HepG2 (cell line): ENCODE measurements around the gene CCDC97. TPM values are rescaled to one million over a fixed set of nuclear protein-coding genes. Genes with fewer than 3 reads are reported as not detected.

ENCODE experiments used
- ATAC-seq: fragments of 200-7000 bp; cut with Tn5 transposase; 3 replicates; pipeline ENCODE4 v1.9.1; 2020; ENCODE audit warnings: mild to moderate bottlenecking, moderate library complexity
- BruUV-seq: library from RNA; stranded (reverse); fragments of 400-500 nt; replicated peaks from 2 replicates; lab custom pipeline; 2021; lab: Mats Ljungman, UMichigan
- CTCF ChIA-PET: fragments of 300-600 bp; formaldehyde crosslinking; extraction: SDS; loops from one replicate; lab custom pipeline; 2021; ENCODE audit warnings: low total read pairs, inconsistent platforms, low intra/inter-chr PET ratio; lab: Yijun Ruan, JAX
- POLR2A ChIA-PET: fragments of 350-600 bp; sonication (Branson Sonifier 250); formaldehyde crosslinking; loops from one replicate; lab custom pipeline; 2020; ENCODE audit warnings: antibody characterized with exemption, inconsistent platforms; lab: Yijun Ruan, JAX
- DNase-seq: peaks from one replicate; pipeline ENCODE4 v3.0.0-alpha.2; 2015; ENCODE audit warnings: low spot score
- FAIRE-seq: peaks from 3 replicates; lab custom pipeline; 2011; peaks lifted over from hg19 to GRCh38; lab: Jason Lieb, UNC
- H2AFZ ChIP-seq: one replicate; pipeline ENCODE4 v1.6.1; 2011; ENCODE audit warnings: low read length, inconsistent platforms
- H3K27ac ChIP-seq: fragments of 300-600 bp; 3 replicates; pipeline ENCODE4 v1.8.0; 2011; ENCODE audit warnings: mixed run types, mild to moderate bottlenecking, mixed read lengths, low read length, inconsistent platforms; ENCODE audit not compliant: insufficient read depth; ENCODE audit errors: extremely low read length
- H3K27me3 ChIP-seq, 2 experiments: fragments of 200-600 bp in 1 of 2; 2 replicates in 1 of 2; 3 replicates in 1 of 2; pipeline versions ENCODE4 v1.6.0 to v1.8.0; 2011; ENCODE audit warnings: low read length in 2 of 2, mild to moderate bottlenecking in 2 of 2, moderate library complexity in 2 of 2, inconsistent platforms in 1 of 2; ENCODE audit not compliant: insufficient read depth in 2 of 2, control insufficient read depth in 1 of 2
- H3K36me3 ChIP-seq, 2 experiments: fragments of 200-600 bp in 1 of 2; replicated peaks in 1 of 2; 2 replicates in 1 of 2; 3 replicates in 1 of 2; pipeline versions ENCODE4 v1.5.1 to v1.8.0; 2011; ENCODE audit warnings: low read length in 2 of 2, inconsistent platforms in 1 of 2; ENCODE audit not compliant: insufficient read depth in 2 of 2, control insufficient read depth in 1 of 2
- H3K4me1 ChIP-seq: 2 replicates; pipeline ENCODE4 v1.5.1; 2012; ENCODE audit warnings: low read length, inconsistent platforms; ENCODE audit not compliant: insufficient read depth
- H3K4me2 ChIP-seq: 2 replicates; pipeline ENCODE4 v1.6.0; 2011; ENCODE audit warnings: low read depth, low read length, inconsistent platforms
- H3K4me3 ChIP-seq, 3 experiments: fragments of 200-600 bp in 1 of 3; sonication (generic), shearing (Covaris generic) in 1 of 3; replicated peaks in 1 of 3; 2 replicates each; pipeline ENCODE4 v1.5.1; 2011 to 2016; ENCODE audit warnings: low read length in 3 of 3, inconsistent platforms in 2 of 3, low read depth in 2 of 3, mild to moderate bottlenecking in 2 of 3, control low read depth in 1 of 3, mixed read lengths in 1 of 3; ENCODE audit not compliant: insufficient read depth in 1 of 3
- H3K79me2 ChIP-seq: one replicate; pipeline ENCODE4 v1.6.1; 2011; ENCODE audit warnings: low read length, inconsistent platforms; ENCODE audit not compliant: insufficient read depth
- H3K9ac ChIP-seq: 2 replicates; pipeline ENCODE4 v1.6.0; 2011; ENCODE audit warnings: mild to moderate bottlenecking, low read depth, low read length, inconsistent platforms; ENCODE audit not compliant: insufficient read depth
- H3K9me3 ChIP-seq: 2 replicates; pipeline ENCODE4 v1.5.1; 2012; ENCODE audit warnings: mild to moderate bottlenecking, low read length
- H4K20me1 ChIP-seq: 2 replicates; pipeline ENCODE4 v1.6.0; 2011; ENCODE audit warnings: inconsistent platforms, mild to moderate bottlenecking, low read length, moderate library complexity; ENCODE audit not compliant: insufficient read depth
- CBX5 ChIP-seq: sonication (generic); formaldehyde crosslinking; IDR thresholded peaks from 2 replicates; pipeline ENCODE4 v1.4.0; 2020; ENCODE audit warnings: missing genetic modification reagents, borderline replicate concordance
- HOXA5 ChIP-seq: sonication (generic); formaldehyde crosslinking; IDR thresholded peaks from 2 replicates; pipeline ENCODE4 v1.4.0; 2020; ENCODE audit warnings: missing genetic modification reagents
- ZNF75D ChIP-seq: sonication (generic); formaldehyde crosslinking; IDR thresholded peaks from 2 replicates; pipeline ENCODE4 v1.8.1; 2023; ENCODE audit warnings: missing genetic modification reagents, mild to moderate bottlenecking, borderline replicate concordance
- WGBS: methylation state at CpG from one replicate; pipeline ENCODE4 v1.1.6; 2017; ENCODE audit warnings: low lambda C conversion rate; 5-methylcytosine and 5-hydroxymethylcytosine counted together
- in situ Hi-C: cut with HindIII; loops from 2 replicates; pipeline ENCODE4 v1.10.0; 2017; ENCODE audit warnings: low pct_unique_long_range_greater_than_20kb; ENCODE audit not compliant: extremely low pct_ligation_motif_present
- intact Hi-C: fragments of 100-400 bp; cut with micrococcal nuclease; formaldehyde crosslinking; loops from one replicate; pipeline ENCODE4 v1.10.0; 2022; ENCODE audit not compliant: unreplicated experiment
- polyA plus RNA-seq, 8 experiments: library from polyadenylated mRNA; depleted of rRNA in 3 of 8; stranded (reverse) in 7 of 8; unstranded in 1 of 8; fragments of >200 nt; fragmentation: Illumina TruSeq in 4 of 8; extraction: Trizol in 4 of 8; gene quantifications; 2 replicates each; pipeline versions ENCODE4 v1.2.1 to v1.2.3, GENCODE V29; 2011 to 2016; ENCODE audit warnings: low read depth in 4 of 8, missing spikeins in 1 of 8, mixed read lengths in 1 of 8; ENCODE audit not compliant: insufficient read depth in 1 of 8
- total RNA-seq, 5 experiments: library from RNA; depleted of rRNA; stranded (reverse); fragments of >200 nt; fragmentation: Illumina TruSeq; extraction: Trizol; gene quantifications; 2 replicates each; pipeline ENCODE4 v1.2.3, GENCODE V29; 2016; ENCODE audit warnings: low read depth in 1 of 5
- TF ChIP-seq, protein P1 (sequence below): sonication (generic); formaldehyde crosslinking; IDR thresholded peaks from 2 replicates; pipeline ENCODE4 v1.4.0; 2020; ENCODE audit warnings: missing genetic modification reagents, borderline replicate concordance
- TF ChIP-seq, protein P2 (sequence below): sonication (generic); formaldehyde crosslinking; IDR thresholded peaks from 2 replicates; pipeline ENCODE4 v1.8.1; 2023; ENCODE audit warnings: missing genetic modification reagents, inconsistent platforms, borderline replicate concordance
- TF ChIP-seq, protein P3 (sequence below): sonication (generic); formaldehyde crosslinking; IDR thresholded peaks from 2 replicates; pipeline ENCODE4 v1.4.0; 2020; ENCODE audit warnings: missing genetic modification reagents
- TF ChIP-seq, protein P4 (sequence below): sonication (generic); formaldehyde crosslinking; IDR thresholded peaks from 2 replicates; pipeline ENCODE4; 2020; ENCODE audit warnings: missing genetic modification reagents, mild to moderate bottlenecking, borderline replicate concordance

CCDC97 gene
- total and polyA plus RNA-seq, 2 of the 13 experiments (the other 11 are each of a cell fraction or from before 2014, with no cell fraction given), result 6.2 to 7.3 TPM

DNA sequence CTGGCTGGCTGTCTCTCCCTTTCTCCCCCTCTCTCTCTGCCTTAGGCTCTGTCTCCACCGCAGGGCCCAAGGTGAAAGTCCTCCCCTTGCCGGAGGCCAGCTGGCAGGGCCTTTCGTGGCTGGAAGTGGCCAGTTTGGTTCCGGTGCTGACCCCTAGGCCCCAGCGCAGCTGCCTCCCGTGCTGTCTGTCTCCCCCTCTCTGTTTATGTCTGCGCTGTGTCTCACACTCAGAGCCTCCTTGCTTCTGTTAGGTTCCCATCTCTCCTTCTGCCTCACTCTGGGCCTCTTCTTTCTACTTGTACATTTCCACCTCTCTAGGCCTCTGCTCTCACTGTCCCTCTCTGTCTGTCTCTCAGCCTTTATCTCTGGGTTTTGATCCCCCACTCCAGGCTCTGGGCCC is 13.1 kb downstream of the CCDC97 start (continued):
- TF ChIP-seq, protein P1, sequence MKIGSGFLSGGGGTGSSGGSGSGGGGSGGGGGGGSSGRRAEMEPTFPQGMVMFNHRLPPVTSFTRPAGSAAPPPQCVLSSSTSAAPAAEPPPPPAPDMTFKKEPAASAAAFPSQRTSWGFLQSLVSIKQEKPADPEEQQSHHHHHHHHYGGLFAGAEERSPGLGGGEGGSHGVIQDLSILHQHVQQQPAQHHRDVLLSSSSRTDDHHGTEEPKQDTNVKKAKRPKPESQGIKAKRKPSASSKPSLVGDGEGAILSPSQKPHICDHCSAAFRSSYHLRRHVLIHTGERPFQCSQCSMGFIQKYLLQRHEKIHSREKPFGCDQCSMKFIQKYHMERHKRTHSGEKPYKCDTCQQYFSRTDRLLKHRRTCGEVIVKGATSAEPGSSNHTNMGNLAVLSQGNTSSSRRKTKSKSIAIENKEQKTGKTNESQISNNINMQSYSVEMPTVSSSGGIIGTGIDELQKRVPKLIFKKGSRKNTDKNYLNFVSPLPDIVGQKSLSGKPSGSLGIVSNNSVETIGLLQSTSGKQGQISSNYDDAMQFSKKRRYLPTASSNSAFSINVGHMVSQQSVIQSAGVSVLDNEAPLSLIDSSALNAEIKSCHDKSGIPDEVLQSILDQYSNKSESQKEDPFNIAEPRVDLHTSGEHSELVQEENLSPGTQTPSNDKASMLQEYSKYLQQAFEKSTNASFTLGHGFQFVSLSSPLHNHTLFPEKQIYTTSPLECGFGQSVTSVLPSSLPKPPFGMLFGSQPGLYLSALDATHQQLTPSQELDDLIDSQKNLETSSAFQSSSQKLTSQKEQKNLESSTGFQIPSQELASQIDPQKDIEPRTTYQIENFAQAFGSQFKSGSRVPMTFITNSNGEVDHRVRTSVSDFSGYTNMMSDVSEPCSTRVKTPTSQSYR (CRISPR knock-in tag), result peak; percentile 64; the same call in 1 of the 2 replicates

DNA sequence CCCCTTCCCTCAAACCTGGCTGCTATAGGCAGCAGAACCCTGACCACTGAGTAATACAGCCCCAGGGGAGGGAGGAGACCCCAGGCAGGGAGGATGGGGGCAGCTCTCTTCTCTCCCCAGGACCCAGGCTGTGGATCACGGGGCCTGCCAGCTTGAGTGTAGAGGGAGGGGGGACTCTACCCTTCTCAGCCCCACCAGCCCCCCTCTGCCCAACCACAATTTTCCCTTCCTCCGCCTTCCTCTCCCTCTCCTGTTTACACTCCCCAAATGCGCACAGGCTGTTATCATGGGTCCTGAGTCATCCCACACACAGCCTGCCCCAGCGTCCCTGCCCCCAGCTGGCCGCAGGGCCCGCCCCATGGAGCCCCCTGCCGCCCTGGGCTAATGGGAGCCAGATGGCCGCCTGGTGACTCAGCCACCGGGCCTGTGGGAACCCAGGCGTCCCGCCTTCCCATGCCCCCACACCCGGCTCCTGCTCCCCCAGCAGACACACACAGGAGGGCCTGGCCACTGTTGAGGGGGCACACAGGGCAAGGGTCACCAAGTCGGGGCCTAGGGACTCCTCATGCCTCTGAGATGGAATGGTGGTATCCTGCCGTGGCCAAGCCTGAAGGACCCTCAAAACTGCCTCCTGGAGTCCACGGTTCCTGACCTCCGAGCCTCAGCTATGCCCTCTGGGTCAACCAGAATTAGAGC is 13.6 kb downstream of the CCDC97 start:
- no peaks in the 10 kb centered on the region for H4K20me1 ChIP-seq
- BruUV-seq, result no TSS peak
- POLR2A ChIA-PET, result interaction anchor here (0.6 to 6.2 kb wide), 10 partner anchors 14 to 116 kb away, joined by 3 to 73 read pairs (median 7); partner anchors contain the start of genes B3GNT8, B9D2, CCDC97 and HNRNPUL1
- H3K4me1 ChIP-seq, result peaks cover 78% of the 10 kb centered on the region
- H3K4me2 ChIP-seq, result peak overlapping the region; percentile 77
- H3K27ac ChIP-seq, result peak overlapping the region; percentile 74
- H2AFZ ChIP-seq, result no peak overlapping the region
- no peaks in the 10 kb centered on the region for H3K27me3 ChIP-seq
- WGBS, result 6% methylated on average over 12 of the region's 16 CpGs
- in situ Hi-C loops (no loop called here), intact Hi-C loops (loop anchor here (2.0 kb wide), 1 partner anchor 29 kb away; the partner anchor contains the start of gene TGFB1)
- FAIRE-seq (peak; percentile 4), DNase-seq (peak; percentile 87), ATAC-seq (peak; percentile 58)
- H3K9ac ChIP-seq, result peak overlapping the region; percentile 72
- no peaks in the 10 kb centered on the region for H3K9me3 ChIP-seq
- H3K79me2 ChIP-seq, result peaks cover 2% of the 10 kb centered on the region
- CTCF ChIA-PET, result no interaction called here
- H3K4me3 ChIP-seq, result peak overlapping the region in 2 of 3 experiments; percentile 15 to 69; a peak in 2 of 6 replicates
- peaks cover 9 to 23% of the 10 kb centered on the region in 2 experiments; a peak in 4 of 5 replicates for H3K36me3 ChIP-seq
- TF ChIP-seq, protein P2, sequence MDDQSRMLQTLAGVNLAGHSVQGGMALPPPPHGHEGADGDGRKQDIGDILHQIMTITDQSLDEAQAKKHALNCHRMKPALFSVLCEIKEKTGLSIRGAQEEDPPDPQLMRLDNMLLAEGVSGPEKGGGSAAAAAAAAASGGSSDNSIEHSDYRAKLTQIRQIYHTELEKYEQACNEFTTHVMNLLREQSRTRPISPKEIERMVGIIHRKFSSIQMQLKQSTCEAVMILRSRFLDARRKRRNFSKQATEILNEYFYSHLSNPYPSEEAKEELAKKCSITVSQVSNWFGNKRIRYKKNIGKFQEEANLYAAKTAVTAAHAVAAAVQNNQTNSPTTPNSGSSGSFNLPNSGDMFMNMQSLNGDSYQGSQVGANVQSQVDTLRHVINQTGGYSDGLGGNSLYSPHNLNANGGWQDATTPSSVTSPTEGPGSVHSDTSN, result no peak
- no peak for TF ChIP-seq ZNF75D (CRISPR knock-in tag)
- TF ChIP-seq, protein P3, sequence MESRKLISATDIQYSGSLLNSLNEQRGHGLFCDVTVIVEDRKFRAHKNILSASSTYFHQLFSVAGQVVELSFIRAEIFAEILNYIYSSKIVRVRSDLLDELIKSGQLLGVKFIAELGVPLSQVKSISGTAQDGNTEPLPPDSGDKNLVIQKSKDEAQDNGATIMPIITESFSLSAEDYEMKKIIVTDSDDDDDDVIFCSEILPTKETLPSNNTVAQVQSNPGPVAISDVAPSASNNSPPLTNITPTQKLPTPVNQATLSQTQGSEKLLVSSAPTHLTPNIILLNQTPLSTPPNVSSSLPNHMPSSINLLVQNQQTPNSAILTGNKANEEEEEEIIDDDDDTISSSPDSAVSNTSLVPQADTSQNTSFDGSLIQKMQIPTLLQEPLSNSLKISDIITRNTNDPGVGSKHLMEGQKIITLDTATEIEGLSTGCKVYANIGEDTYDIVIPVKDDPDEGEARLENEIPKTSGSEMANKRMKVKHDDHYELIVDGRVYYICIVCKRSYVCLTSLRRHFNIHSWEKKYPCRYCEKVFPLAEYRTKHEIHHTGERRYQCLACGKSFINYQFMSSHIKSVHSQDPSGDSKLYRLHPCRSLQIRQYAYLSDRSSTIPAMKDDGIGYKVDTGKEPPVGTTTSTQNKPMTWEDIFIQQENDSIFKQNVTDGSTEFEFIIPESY, result no peak; the same call in 1 of the 2 replicates
- TF ChIP-seq HOXA5, result no peak
- TF ChIP-seq, protein P4, sequence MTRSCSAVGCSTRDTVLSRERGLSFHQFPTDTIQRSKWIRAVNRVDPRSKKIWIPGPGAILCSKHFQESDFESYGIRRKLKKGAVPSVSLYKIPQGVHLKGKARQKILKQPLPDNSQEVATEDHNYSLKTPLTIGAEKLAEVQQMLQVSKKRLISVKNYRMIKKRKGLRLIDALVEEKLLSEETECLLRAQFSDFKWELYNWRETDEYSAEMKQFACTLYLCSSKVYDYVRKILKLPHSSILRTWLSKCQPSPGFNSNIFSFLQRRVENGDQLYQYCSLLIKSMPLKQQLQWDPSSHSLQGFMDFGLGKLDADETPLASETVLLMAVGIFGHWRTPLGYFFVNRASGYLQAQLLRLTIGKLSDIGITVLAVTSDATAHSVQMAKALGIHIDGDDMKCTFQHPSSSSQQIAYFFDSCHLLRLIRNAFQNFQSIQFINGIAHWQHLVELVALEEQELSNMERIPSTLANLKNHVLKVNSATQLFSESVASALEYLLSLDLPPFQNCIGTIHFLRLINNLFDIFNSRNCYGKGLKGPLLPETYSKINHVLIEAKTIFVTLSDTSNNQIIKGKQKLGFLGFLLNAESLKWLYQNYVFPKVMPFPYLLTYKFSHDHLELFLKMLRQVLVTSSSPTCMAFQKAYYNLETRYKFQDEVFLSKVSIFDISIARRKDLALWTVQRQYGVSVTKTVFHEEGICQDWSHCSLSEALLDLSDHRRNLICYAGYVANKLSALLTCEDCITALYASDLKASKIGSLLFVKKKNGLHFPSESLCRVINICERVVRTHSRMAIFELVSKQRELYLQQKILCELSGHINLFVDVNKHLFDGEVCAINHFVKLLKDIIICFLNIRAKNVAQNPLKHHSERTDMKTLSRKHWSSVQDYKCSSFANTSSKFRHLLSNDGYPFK (CRISPR knock-in tag), result no peak; the same call in 1 of the 2 replicates
- 0 out of 2 replicates have a peak, but pooled peaks have one; percentile 16 for TF ChIP-seq CBX5 (CRISPR knock-in tag)
